ENCODE data around the gene ACOXL. TPM values are rescaled to one million over a fixed set of nuclear protein-coding genes. Genes with fewer than 3 reads are reported as not detected.

ACOXL gene
- total and polyA plus RNA-seq, 3 donors from 2014 or later, result 4.9 to 7.9 (median 5.3) TPM

DNA sequence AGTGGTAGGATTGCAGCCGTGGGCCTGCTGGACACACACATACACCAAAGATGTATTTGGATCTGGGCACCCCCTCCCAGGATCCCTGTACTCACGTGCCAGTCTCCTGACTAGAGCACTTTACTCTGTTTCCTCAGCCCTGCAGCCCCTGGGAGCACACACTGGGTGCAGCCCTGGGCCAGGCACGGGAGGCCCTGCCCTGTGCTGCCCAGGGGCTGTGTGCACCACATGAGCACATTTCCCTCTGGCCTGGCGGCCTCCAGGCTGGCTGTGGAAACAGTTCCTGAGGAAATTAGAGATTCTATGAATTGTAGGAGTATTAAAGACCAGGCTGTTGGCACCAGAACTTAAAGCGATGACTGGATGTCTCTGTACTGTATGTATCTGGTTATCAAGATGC lies 433.7 kb downstream of the ACOXL start:
- WGBS, 2 donors, result 90 to 93% methylated on average over 4 to 5 of the region's 5 CpGs
- no peak for DNase-seq
- Histone ChIP-seq H3K27ac (no peak overlapping the region), H3K27me3 (no peaks in the 10 kb centered on the region), H3K4me3 (no peak overlapping the region), H3K36me3 (ENCODE audit: low read depth, missing control alignments) (no peaks in the 10 kb centered on the region), H3K9me3 (no peaks in the 10 kb centered on the region), H3K4me1 (no peaks in the 10 kb centered on the region)
- no peak for TF ChIP-seq POLR2A (IDR thresholded peaks at IDR 0.05)
- TF ChIP-seq, protein P1, sequence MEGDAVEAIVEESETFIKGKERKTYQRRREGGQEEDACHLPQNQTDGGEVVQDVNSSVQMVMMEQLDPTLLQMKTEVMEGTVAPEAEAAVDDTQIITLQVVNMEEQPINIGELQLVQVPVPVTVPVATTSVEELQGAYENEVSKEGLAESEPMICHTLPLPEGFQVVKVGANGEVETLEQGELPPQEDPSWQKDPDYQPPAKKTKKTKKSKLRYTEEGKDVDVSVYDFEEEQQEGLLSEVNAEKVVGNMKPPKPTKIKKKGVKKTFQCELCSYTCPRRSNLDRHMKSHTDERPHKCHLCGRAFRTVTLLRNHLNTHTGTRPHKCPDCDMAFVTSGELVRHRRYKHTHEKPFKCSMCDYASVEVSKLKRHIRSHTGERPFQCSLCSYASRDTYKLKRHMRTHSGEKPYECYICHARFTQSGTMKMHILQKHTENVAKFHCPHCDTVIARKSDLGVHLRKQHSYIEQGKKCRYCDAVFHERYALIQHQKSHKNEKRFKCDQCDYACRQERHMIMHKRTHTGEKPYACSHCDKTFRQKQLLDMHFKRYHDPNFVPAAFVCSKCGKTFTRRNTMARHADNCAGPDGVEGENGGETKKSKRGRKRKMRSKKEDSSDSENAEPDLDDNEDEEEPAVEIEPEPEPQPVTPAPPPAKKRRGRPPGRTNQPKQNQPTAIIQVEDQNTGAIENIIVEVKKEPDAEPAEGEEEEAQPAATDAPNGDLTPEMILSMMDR (IDR thresholded peaks at IDR 0.05), result no peak
- intact Hi-C loops (cut with DNase I; ENCODE audit: low total_unique reads), result no loop called here

DNA sequence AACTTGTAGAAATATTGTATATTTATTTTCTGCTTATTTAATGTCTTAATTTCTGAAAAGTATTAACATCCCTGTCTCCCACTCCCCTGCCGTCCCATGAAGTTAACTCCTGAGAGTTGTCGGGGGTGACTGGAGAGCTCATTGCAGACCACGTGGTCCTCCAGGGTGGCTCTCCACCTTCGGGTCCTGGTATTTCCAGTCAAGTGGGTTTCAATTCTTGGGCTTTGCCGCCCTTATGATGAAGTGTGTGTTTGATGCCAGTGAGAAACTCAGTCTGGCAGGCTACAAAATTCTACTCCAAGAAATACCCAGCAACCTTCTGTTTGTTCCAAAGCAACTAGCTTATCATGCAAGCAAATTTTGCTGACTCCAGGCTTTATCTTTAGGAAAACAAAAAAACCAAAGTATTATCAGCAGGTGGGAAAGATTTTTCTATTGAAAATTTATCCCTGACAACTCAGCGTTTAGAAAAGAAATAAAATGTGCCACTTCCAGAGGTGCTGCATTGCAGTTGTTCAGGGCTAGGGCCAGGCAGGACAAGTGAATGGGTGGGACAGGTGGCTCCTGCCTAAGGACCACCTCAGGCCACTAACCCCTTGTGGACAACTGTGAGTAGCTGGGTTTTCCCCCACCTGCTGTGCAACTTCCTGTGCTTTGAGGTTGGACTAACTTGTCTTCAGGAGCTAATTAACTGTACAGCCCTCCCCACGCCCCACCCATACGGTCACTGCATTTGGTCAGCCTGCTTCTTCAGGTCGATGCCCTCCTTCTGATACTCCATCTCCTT lies 434.9 kb downstream of the ACOXL start:
- no peak for DNase-seq
- Histone ChIP-seq H3K36me3 (ENCODE audit: low read depth, missing control alignments) (no peaks in the 10 kb centered on the region), H3K27me3 (no peaks in the 10 kb centered on the region), H3K4me3 (no peak overlapping the region), H3K9me3 (no peaks in the 10 kb centered on the region), H3K4me1 (no peaks in the 10 kb centered on the region), H3K27ac (no peak overlapping the region)
- 89 to 91% methylated on average over 9 of the region's 9 CpGs for WGBS, 2 donors
- intact Hi-C loops (cut with DNase I; ENCODE audit: low total_unique reads), result no loop called here
- TF ChIP-seq, protein P1 (IDR thresholded peaks at IDR 0.05), result no peak
- no peak for TF ChIP-seq POLR2A (IDR thresholded peaks at IDR 0.05)

DNA sequence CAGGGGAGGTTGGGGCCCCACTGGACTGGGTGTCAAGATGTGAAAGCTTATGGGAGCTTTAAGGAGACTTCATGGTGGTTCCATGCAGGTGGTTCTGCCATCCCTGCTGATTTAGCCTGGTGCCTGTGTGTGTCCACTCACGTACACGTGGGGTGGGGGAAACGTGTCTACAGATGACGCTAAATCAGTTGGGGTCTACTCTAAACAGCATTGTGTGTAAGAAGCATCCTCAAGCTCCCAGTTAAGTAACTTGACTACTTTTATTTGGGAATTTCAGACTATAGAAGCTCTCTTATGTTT lies 435.4 kb downstream of the ACOXL start:
- H3K9me3 ChIP-seq, result no peaks in the 10 kb centered on the region
- intact Hi-C loops (cut with DNase I; ENCODE audit: low total_unique reads), result no loop called here
- TF ChIP-seq POLR2A (IDR thresholded peaks at IDR 0.05), result no peak
- TF ChIP-seq, protein P1 (IDR thresholded peaks at IDR 0.05), result no peak
- H3K27me3 ChIP-seq, result no peaks in the 10 kb centered on the region
- no peak overlapping the region for H3K4me3 ChIP-seq
- WGBS, 2 donors, result 93 to 95% methylated on average over 4 of the region's 4 CpGs
- DNase-seq, result no peak
- H3K27ac ChIP-seq, result no peak overlapping the region
- no peaks in the 10 kb centered on the region for H3K4me1 ChIP-seq
- no peaks in the 10 kb centered on the region for H3K36me3 ChIP-seq (ENCODE audit: low read depth, missing control alignments)

Other genes with a start within 250 kb of the ACOXL start
- 100 to 1,000 TPM; 102 to 161 TPM for gene RGPD6, start 155.4 kb upstream of the ACOXL start, total RNA-seq
- gene RGPD6, start 155.4 kb upstream of the ACOXL start, polyA plus RNA-seq (ENCODE audit: insufficient read depth, low read depth, low replicate concordance), result 54.1 TPM
- 10 to 100 TPM; 50.5 to 72.9 TPM for gene BUB1, start 54.5 kb upstream of the ACOXL start, total RNA-seq
- gene BUB1, start 54.5 kb upstream of the ACOXL start, polyA plus RNA-seq (ENCODE audit: insufficient read depth, low read depth, low replicate concordance), result 70.0 TPM

Data from testis (tissue), 3 donors.